LHCN-M2 (cell line): Measurements from ENCODE around the gene NNT. TPM values are rescaled to one million over a fixed set of nuclear protein-coding genes. Genes with fewer than 3 reads are reported as not detected.
A peak's percentile ranks its signal among the peaks of the same experiment; 100 is the strongest.
"Not testable (repeated sequence)": the region's sequence is repeated elsewhere in the genome, so short reads cannot be mapped to it uniquely, and the experiment has no call there.

Source experiments
- DNase-seq: peaks from one replicate; pipeline ENCODE4 v3.0.0-alpha.2; 2012; ENCODE audit warnings: low read depth
- polyA plus RNA-seq: library from polyadenylated mRNA; unstranded; fragments of >200 nt; gene quantifications from one replicate; pipeline ENCODE4 v1.2.1, GENCODE V29; 2012; ENCODE audit warnings: missing spikeins
- total RNA-seq: library from RNA; depleted of rRNA; stranded (reverse); fragments of >200 nt; gene quantifications from 2 replicates; pipeline ENCODE4 v1.2.3, GENCODE V29; 2014; rRNA removed

NNT gene
- 70.3 and 92.1 TPM in 2 replicates for total RNA-seq
- polyA plus RNA-seq, result 31.4 TPM

- peak; percentile 62 for DNase-seq
Observed at GRCh38 chr5:43602461-43603343, at the start of gene NNT. Gene NNT, plus strand, starts transcription at chr5:43603180. Its CDS starts 6,016 bp downstream, at chr5:43609196.

DNA sequence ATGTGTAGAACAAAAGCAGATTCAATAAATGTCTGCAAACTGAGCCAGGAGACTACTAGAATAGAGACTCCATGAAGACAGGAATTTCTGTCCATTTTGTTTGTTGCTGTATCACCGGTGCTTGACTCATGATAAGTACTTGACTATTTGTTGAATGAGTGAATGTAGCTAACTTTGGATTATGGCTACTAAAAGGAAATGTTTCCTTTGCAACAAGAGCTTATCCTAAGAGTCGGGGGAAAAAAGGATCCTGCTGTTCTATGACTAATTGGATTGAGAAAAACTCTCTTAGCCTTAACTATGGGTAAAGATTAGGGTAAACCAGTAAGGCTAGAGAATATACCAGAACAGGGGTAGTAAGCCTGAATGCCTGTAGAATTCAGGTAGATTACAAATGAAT lies 49.6 kb upstream of the NNT start:
- DNase-seq, result peak; percentile 29

GRCh38 chr5:43554497-43554896 lies 48.5 kb upstream of the NNT start:
- DNase-seq, result no peak

GRCh38 chr5:43555895-43556606 lies 46.9 kb upstream of the NNT start:
- DNase-seq, result peak; percentile 40

- DNase-seq, result not testable (repeated sequence)
Observed at GRCh38 chr5:43556607-43556856, 46.4 kb upstream of the NNT start.

GRCh38 chr5:43556857-43557542 lies 46.0 kb upstream of the NNT start, which contains the start of gene PAIP1:
Gene PAIP1, minus strand, starts transcription at chr5:43557077. Its CDS starts 231 bp downstream, at chr5:43556846.
- DNase-seq, result peak; percentile 81

DNA sequence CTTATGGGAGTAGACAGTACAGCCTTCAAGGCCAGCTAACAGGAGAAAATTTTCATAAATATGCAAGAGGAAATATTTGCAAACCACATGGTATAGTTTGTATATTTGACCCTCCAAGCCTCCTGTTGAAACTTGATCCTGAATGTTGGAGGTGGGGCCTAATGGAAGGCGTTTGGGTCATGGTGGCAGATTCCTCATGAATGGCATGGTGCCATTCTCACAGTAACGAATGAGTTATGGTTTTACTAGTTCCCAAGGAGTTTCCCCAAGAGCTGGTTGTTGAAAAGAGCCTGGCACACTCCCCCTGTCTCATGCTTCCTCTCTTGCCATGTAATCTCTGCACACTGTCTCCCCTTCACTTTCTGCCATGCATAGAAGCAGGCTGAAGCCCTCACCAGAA lies 42.9 kb upstream of the NNT start:
- peak; percentile 51 for DNase-seq

- peak; percentile 79 for DNase-seq
Observed at GRCh38 chr5:43561356-43561755, 41.6 kb upstream of the NNT start.

DNA sequence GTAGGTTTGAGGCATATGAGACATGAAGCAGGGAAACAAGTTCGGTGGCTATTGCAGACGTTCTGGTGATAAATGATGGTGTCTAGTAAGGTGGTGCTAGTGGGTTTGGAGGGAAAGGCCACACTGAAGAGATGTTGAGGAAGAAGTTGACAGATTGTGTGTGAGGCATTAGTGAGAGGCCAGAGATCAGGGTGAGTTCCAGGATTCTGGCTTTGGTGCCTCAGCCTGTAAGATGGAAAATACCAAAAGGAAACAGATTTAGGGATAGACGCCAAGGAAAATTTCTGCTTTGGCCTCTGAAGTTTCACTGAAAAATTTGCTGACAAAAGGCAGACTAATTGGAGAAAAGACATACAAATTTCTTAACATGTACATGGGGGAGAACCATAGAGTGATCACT lies 39.7 kb upstream of the NNT start:
- no peak for DNase-seq

GRCh38 chr5:43564289-43564850 lies 38.6 kb upstream of the NNT start:
- no peak for DNase-seq

GRCh38 chr5:43565043-43565442 lies 37.9 kb upstream of the NNT start:
- DNase-seq, result no peak

DNA sequence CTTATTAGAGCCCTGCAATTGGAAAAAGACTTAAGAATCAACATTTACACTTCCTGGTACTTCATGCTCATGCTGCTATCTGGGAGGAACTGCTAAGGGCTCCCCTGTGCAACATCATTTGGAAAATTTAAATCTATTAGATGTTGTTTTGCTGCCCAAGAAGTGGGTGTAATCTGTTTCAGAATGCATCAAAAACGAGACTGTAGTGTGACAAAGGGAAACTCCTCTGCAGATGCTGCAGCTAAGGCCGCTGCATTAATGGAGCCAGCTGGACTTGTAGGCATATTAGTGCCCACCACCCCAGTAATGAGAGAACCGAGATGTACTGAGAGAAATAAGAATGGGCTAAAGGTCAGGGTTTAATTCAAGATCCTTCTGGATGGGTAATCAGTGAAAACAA lies 35.0 kb upstream of the NNT start:
- DNase-seq, result no peak

GRCh38 chr5:43569236-43569746 lies 33.7 kb upstream of the NNT start:
- peak; percentile 35 for DNase-seq

GRCh38 chr5:43570450-43571158 lies 32.4 kb upstream of the NNT start:
- DNase-seq, result no peak

- DNase-seq, result peak; percentile 20
Observed at GRCh38 chr5:43571237-43571636, 31.7 kb upstream of the NNT start.

GRCh38 chr5:43572357-43572756 lies 30.6 kb upstream of the NNT start:
- no peak for DNase-seq

DNA sequence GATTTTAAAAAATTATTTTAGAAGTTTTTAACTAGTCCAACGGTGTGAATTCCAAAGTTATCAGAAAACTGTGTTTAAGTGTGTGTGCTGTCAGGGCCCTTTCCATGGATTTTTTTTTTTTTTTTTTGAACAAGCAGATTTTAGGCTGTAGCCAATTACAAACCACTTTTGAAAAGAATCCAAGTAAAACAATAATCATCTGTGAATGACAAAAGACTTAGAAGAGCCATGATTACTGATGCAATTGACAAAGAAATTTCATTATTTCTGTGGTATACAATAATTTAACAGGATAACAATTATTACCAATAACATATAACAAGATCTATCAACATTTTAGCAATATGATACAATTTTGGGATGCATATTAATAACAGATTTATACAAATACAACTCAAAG lies 29.9 kb upstream of the NNT start:
- DNase-seq, result peak; percentile 24

GRCh38 chr5:43580402-43581210 lies 22.4 kb upstream of the NNT start:
- DNase-seq, result not testable (repeated sequence)

GRCh38 chr5:43581398-43581797 lies 21.6 kb upstream of the NNT start:
- DNase-seq, result no peak
